Activated CD4-positive, alpha-beta T cell treated with anti-CD3 and anti-CD28 coated beads for 1 hour (primary cell): ENCODE data around the gene NSUN6.

Experiments
- DNase-seq: peaks from one replicate; pipeline ENCODE4 v3.0.0-alpha.2; 2020

The NSUN6 gene

GRCh38 chr10:18556522-18557147, 94.8 kb downstream of the NSUN6 start:
- DNase-seq: no peak

- DNase-seq: no peak
These were observed 96.9 kb downstream of the NSUN6 start for GRCh38 chr10:18554479-18554878.

GRCh38 chr10:18551473-18551872, 99.9 kb downstream of the NSUN6 start:
- DNase-seq: no peak

- no peak for DNase-seq
These were observed 102.3 kb downstream of the NSUN6 start for GRCh38 chr10:18549105-18549504.

GRCh38 chr10:18545621-18546305, 105.6 kb downstream of the NSUN6 start:
- DNase-seq: no peak

- no peak for DNase-seq
These were observed 108.6 kb downstream of the NSUN6 start for GRCh38 chr10:18542832-18543231.

GRCh38 chr10:18540195-18540594, 111.2 kb downstream of the NSUN6 start:
- DNase-seq: no peak

GRCh38 chr10:18539335-18539734, 112.1 kb downstream of the NSUN6 start:
- no peak for DNase-seq

GRCh38 chr10:18533896-18534295, 117.5 kb downstream of the NSUN6 start:
- no peak for DNase-seq

- DNase-seq: no peak
These were observed 118.4 kb downstream of the NSUN6 start for GRCh38 chr10:18532881-18533535.

GRCh38 chr10:18528292-18528691, 123.1 kb downstream of the NSUN6 start:
- DNase-seq: no peak

GRCh38 chr10:18527687-18528086, 123.7 kb downstream of the NSUN6 start:
- no peak for DNase-seq

GRCh38 chr10:18523858-18524257, 127.5 kb downstream of the NSUN6 start:
- no peak for DNase-seq

GRCh38 chr10:18523025-18523424, 128.4 kb downstream of the NSUN6 start:
- no peak for DNase-seq

- no peak for DNase-seq
These were observed 134.5 kb downstream of the NSUN6 start for GRCh38 chr10:18516851-18517250.

- DNase-seq: no peak
These were observed 136.8 kb downstream of the NSUN6 start for GRCh38 chr10:18514537-18514936.

- DNase-seq: no peak
These were observed 142.8 kb downstream of the NSUN6 start for GRCh38 chr10:18508587-18508986.

- no peak for DNase-seq
These were observed 145.8 kb downstream of the NSUN6 start for GRCh38 chr10:18505456-18506118.

GRCh38 chr10:18504161-18504560, 147.2 kb downstream of the NSUN6 start:
- DNase-seq: no peak

- DNase-seq: no peak
These were observed 149.8 kb downstream of the NSUN6 start for GRCh38 chr10:18501629-18502028.

GRCh38 chr10:18501198-18501597, 150.2 kb downstream of the NSUN6 start:
- no peak for DNase-seq

GRCh38 chr10:18500576-18500975, 150.8 kb downstream of the NSUN6 start:
- no peak for DNase-seq

GRCh38 chr10:18498998-18499397, 152.4 kb downstream of the NSUN6 start:
- no peak for DNase-seq
